Karpas-422 (cell line): ENCODE data around the gene CTSC. TPM values are rescaled to one million over a fixed set of nuclear protein-coding genes. Genes with fewer than 3 reads are reported as not detected.
A peak's percentile ranks its signal among the peaks of the same experiment; 100 is the strongest.
"Not testable (repeated sequence)": the region's sequence is repeated elsewhere in the genome, so short reads cannot be mapped to it uniquely, and the experiment has no call there.

ENCODE experiments used
- DNase-seq: peaks from one replicate; pipeline ENCODE4 v3.0.0-alpha.2; 2015
- H2AFZ ChIP-seq: fragments of 200-600 bp; sonication (generic); 2 replicates; pipeline ENCODE4 v1.6.1; 2014; ENCODE audit warnings: antibody characterized with exemption, low read length, mixed read lengths
- H3K27ac ChIP-seq: fragments of 200-600 bp; sonication (generic); 2 replicates; pipeline ENCODE4 v1.5.1; 2014; ENCODE audit warnings: mild to moderate bottlenecking, low read length, moderate library complexity
- H3K27me3 ChIP-seq: fragments of 200-600 bp; sonication (generic); 2 replicates; pipeline ENCODE4 v1.6.1; 2014; ENCODE audit warnings: low read length, mixed read lengths
- H3K36me3 ChIP-seq: fragments of 200-600 bp; sonication (generic); 2 replicates; pipeline ENCODE4 v1.6.1; 2014; ENCODE audit warnings: low read length, mixed read lengths; ENCODE audit not compliant: insufficient read depth
- H3K4me1 ChIP-seq: fragments of 200-600 bp; sonication (generic); 2 replicates; pipeline ENCODE4 v1.6.1; 2014; ENCODE audit warnings: mild to moderate bottlenecking, low read length, mixed read lengths
- H3K4me2 ChIP-seq: fragments of 200-600 bp; sonication (generic); 2 replicates; pipeline ENCODE4 v1.6.1; 2014; ENCODE audit warnings: low read length, low read depth, mild to moderate bottlenecking; ENCODE audit not compliant: poor library complexity, severe bottlenecking
- H3K4me3 ChIP-seq: fragments of 200-600 bp; sonication (generic); 2 replicates; pipeline ENCODE4 v1.5.1; 2014; ENCODE audit warnings: mild to moderate bottlenecking, antibody characterized with exemption, low read length, mixed read lengths
- H3K79me2 ChIP-seq: fragments of 200-600 bp; sonication (generic); 2 replicates; pipeline ENCODE4 v1.6.1; 2014; ENCODE audit warnings: mild to moderate bottlenecking, low read length, mixed read lengths
- H3K9ac ChIP-seq: fragments of 200-600 bp; sonication (generic); 2 replicates; pipeline ENCODE4 v1.6.0; 2014; ENCODE audit warnings: low read length
- H3K9me2 ChIP-seq: fragments of 200-600 bp; sonication (generic), shearing (Covaris generic); replicated peaks from 2 replicates; pipeline ENCODE4 v1.6.0; 2014; ENCODE audit warnings: mild to moderate bottlenecking, low read length, moderate library complexity; ENCODE audit not compliant: insufficient read depth
- H3K9me3 ChIP-seq: fragments of 300-700, 200-600 bp; sonication (generic); 2 replicates; pipeline ENCODE4 v1.6.1; 2014; ENCODE audit warnings: low read length, mixed read lengths
- H4K20me1 ChIP-seq: fragments of 200-600 bp; sonication (generic); 2 replicates; pipeline ENCODE4 v1.6.1; 2014; ENCODE audit warnings: mild to moderate bottlenecking, antibody characterized with exemption, low read length, low read depth; ENCODE audit not compliant: insufficient read depth
- total RNA-seq: library from RNA; depleted of rRNA; stranded (reverse); fragments of >200 nt; shearing (Covaris generic); gene quantifications from 2 replicates; pipeline ENCODE4 v1.2.3, GENCODE V29; 2014; ENCODE audit warnings: low replicate concordance

CTSC gene
- total RNA-seq, 1 experiment from 2014 or later, result 453 TPM

DNA sequence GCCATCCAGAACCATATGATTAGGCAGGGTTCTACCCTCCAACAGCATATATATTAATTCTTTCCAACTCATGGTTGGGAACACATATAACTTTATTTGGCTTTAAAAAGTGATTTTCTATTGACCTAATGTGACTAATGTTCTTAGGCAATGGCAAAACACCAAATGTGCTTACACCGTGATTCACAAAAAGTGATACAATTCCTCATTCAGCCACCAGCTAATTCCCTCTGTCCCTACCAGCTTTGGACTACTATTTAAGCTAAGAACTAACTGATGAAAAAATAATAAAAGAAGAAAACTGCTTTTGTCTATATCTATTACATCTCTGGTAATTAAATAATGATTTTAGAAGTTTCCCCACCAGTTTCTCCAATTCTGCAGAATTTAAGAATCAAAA lies 4.7 kb downstream of the CTSC start:
- Histone ChIP-seq H4K20me1 (peaks cover 9% of the 10 kb centered on the region; the same call in 1 of the 2 replicates), H2AFZ (no peak overlapping the region), H3K4me3 (no peak overlapping the region), H3K79me2 (peaks cover 98% of the 10 kb centered on the region), H3K4me2 (peak overlapping the region; percentile 96), H3K4me1 (peaks cover 82% of the 10 kb centered on the region), H3K36me3 (peaks cover 78% of the 10 kb centered on the region), H3K9me3 (no peaks in the 10 kb centered on the region), H3K9me2 (no peaks in the 10 kb centered on the region), H3K27me3 (no peaks in the 10 kb centered on the region), H3K9ac (no peak overlapping the region), H3K27ac (no peak overlapping the region)
- no peak for DNase-seq

- H3K4me1 ChIP-seq, result peaks cover 88% of the 10 kb centered on the region
- H3K9me3 ChIP-seq, result no peaks in the 10 kb centered on the region
- no peak overlapping the region for H3K27ac ChIP-seq
- no peak overlapping the region for H3K9ac ChIP-seq
- H3K9me2 ChIP-seq, result no peaks in the 10 kb centered on the region
- no peak overlapping the region for H3K4me2 ChIP-seq
- H3K79me2 ChIP-seq, result peaks cover 98% of the 10 kb centered on the region
- DNase-seq, result peak; percentile 46
- no peak overlapping the region for H2AFZ ChIP-seq
- peaks cover 8% of the 10 kb centered on the region; the same call in 1 of the 2 replicates for H4K20me1 ChIP-seq
- H3K27me3 ChIP-seq, result no peaks in the 10 kb centered on the region
- H3K36me3 ChIP-seq, result peaks cover 96% of the 10 kb centered on the region
- no peak overlapping the region for H3K4me3 ChIP-seq
Observed at GRCh38 chr11:88330826-88331428, 6.6 kb downstream of the CTSC start.

GRCh38 chr11:88329563-88330250 lies 7.8 kb downstream of the CTSC start:
- Histone ChIP-seq H3K9me2 (no peaks in the 10 kb centered on the region), H3K79me2 (peaks cover 98% of the 10 kb centered on the region), H3K4me2 (no peak overlapping the region), H3K27ac (no peak overlapping the region), H3K27me3 (no peaks in the 10 kb centered on the region), H3K4me3 (no peak overlapping the region), H3K36me3 (peaks cover 96% of the 10 kb centered on the region), H2AFZ (no peak overlapping the region), H3K9me3 (no peaks in the 10 kb centered on the region), H3K4me1 (peaks cover 76% of the 10 kb centered on the region), H3K9ac (no peak overlapping the region), H4K20me1 (no peaks in the 10 kb centered on the region)
- peak; percentile 54 for DNase-seq

GRCh38 chr11:88327462-88328143 lies 9.9 kb downstream of the CTSC start:
- no peaks in the 10 kb centered on the region for H4K20me1 ChIP-seq
- H3K9me3 ChIP-seq, result no peaks in the 10 kb centered on the region
- no peaks in the 10 kb centered on the region for H3K27me3 ChIP-seq
- peak; percentile 50 for DNase-seq
- peak overlapping the region; percentile 20 for H3K27ac ChIP-seq
- H3K9me2 ChIP-seq, result no peaks in the 10 kb centered on the region
- peak overlapping the region; percentile 0 for H3K4me2 ChIP-seq
- peaks cover 98% of the 10 kb centered on the region for H3K79me2 ChIP-seq
- H3K4me1 ChIP-seq, result peaks cover 56% of the 10 kb centered on the region
- H3K9ac ChIP-seq, result no peak overlapping the region
- no peak overlapping the region for H3K4me3 ChIP-seq
- peaks cover 96% of the 10 kb centered on the region for H3K36me3 ChIP-seq
- no peak overlapping the region for H2AFZ ChIP-seq

DNA sequence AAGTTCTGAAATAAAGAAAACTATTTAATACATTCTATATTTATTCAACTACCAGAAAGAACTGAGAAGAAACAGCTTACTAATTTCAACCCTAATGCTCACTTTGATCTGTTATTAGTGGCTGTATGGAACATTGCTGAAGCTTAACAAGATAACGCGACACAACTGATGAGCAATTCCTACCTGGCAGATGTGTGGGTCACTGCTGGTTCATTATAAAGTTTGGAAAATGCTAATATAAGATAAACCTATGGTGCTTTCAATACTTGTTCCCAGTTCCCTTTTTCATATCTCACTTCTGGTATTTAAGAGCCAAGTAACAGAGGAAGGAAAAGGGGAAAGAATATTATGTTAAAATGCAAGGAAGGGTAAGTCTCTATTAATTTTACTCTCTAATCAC lies 10.5 kb downstream of the CTSC start:
- Histone ChIP-seq H3K9me2 (no peaks in the 10 kb centered on the region), H3K9me3 (no peaks in the 10 kb centered on the region), H3K27ac (peak overlapping the region; percentile 20), H2AFZ (no peak overlapping the region), H3K9ac (no peak overlapping the region), H3K4me2 (no peak overlapping the region), H4K20me1 (no peaks in the 10 kb centered on the region), H3K4me3 (no peak overlapping the region), H3K27me3 (no peaks in the 10 kb centered on the region), H3K79me2 (peaks cover 98% of the 10 kb centered on the region), H3K4me1 (peaks cover 50% of the 10 kb centered on the region), H3K36me3 (peaks cover 96% of the 10 kb centered on the region)
- no peak for DNase-seq

DNA sequence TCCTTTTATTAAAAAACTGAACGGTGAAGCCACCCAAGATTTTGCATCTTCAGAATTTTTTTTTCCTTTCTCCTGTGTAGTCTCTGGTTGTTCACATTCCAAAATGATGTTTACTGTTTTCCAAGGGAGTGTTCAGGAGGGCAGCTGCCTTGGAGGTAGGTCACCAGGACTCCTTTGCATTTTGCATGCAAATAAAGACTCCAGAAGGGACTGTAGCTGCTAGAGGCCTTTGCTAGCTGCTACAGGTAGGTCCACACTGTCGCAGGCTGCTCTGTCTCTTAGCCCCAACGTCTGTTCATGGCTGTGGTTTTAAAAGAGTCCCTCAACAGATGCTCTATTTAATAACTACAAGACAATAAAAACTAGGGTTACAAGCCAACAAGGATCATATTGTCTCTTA lies 11.4 kb downstream of the CTSC start:
- H3K4me2 ChIP-seq, result no peak overlapping the region
- peak; percentile 41 for DNase-seq
- H3K4me1 ChIP-seq, result peaks cover 41% of the 10 kb centered on the region
- H3K36me3 ChIP-seq, result peaks cover 96% of the 10 kb centered on the region
- H3K9ac ChIP-seq, result no peak overlapping the region
- H3K9me2 ChIP-seq, result no peaks in the 10 kb centered on the region
- no peak overlapping the region for H2AFZ ChIP-seq
- H4K20me1 ChIP-seq, result no peaks in the 10 kb centered on the region
- H3K27ac ChIP-seq, result no peak overlapping the region
- H3K4me3 ChIP-seq, result no peak overlapping the region
- no peaks in the 10 kb centered on the region for H3K27me3 ChIP-seq
- H3K9me3 ChIP-seq, result no peaks in the 10 kb centered on the region
- peaks cover 98% of the 10 kb centered on the region for H3K79me2 ChIP-seq

DNA sequence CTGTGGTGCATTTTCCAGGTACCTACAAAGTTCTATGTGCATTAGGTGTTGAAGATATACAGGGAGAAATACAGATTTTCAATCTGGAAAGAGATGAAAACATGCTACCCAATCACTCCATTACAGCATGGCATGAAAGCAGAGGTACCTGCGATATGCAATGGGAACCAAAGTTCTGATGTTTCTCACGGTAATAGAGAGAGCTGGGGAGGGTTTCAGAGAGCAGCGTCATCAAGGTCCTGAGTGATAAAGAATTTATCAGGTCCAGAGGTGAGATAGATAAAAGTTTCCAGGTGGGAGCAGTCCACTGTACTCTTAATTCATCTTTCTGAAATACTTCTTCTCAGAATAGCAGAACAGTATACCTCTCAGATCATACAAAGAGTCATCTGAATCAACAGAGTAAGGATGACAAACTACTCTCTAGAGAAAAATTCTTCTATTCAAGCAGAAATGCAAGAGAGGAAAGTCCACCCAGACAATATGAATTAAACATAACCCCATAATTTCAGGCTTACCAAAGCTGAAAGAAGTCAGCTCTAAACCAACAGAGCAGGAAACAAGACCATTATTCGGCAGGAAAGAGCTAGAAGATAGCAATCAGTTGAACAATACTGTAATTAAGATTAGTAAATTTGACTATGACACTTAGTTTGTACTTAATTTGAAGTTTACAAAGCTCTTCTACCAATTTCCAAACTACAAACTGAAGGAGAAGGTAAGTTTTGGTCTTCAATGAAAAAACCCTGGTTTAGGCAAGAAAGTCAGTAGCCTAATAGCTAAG lies 12.8 kb downstream of the CTSC start:
- Histone ChIP-seq H3K4me3 (no peak overlapping the region), H3K9me3 (no peaks in the 10 kb centered on the region), H3K4me2 (no peak overlapping the region), H2AFZ (no peak overlapping the region), H3K9ac (no peak overlapping the region), H3K27me3 (no peaks in the 10 kb centered on the region), H3K79me2 (peaks cover 98% of the 10 kb centered on the region), H4K20me1 (no peaks in the 10 kb centered on the region), H3K36me3 (peaks cover 92% of the 10 kb centered on the region), H3K27ac (no peak overlapping the region), H3K9me2 (no peaks in the 10 kb centered on the region), H3K4me1 (peaks cover 33% of the 10 kb centered on the region)
- DNase-seq, result peak; percentile 41

DNA sequence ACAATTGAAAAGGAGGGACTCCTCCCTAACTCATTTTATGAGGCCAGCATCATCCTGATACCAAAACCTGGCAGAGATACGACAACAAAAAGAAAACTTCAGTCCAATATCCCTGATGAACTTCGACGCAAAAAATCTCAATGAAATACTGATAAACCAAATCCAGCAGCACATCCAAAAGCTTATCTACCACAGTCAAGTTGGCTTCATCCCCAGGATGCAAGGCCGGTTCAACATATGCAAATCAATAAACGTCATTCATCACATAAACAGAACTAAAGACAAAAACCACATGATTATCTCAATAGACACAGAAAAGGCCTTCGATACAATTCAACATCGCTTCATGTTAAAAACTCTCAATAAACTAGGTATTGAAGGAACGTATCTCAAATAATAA lies 14.7 kb downstream of the CTSC start:
- Histone ChIP-seq H3K4me1 (peaks cover 14% of the 10 kb centered on the region), H3K36me3 (peaks cover 86% of the 10 kb centered on the region), H3K79me2 (peaks cover 97% of the 10 kb centered on the region)
- H3K27me3 ChIP-seq, H3K9ac ChIP-seq, H3K9me2 ChIP-seq, H3K9me3 ChIP-seq, H3K4me3 ChIP-seq, H2AFZ ChIP-seq, H4K20me1 ChIP-seq, DNase-seq, H3K27ac ChIP-seq, H3K4me2 ChIP-seq: not testable (repeated sequence)
